Brain microvascular endothelial cell (primary cell): ENCODE results near the gene PBRM1.

Experiments used
- DNase-seq: peaks from one replicate; pipeline ENCODE4 v3.0.0-alpha.2; 2020
- H3K27ac ChIP-seq: fragments of 250-450 bp; sonication (Bioruptor Pico); 2 replicates; pipeline ENCODE4 v1.5.1; 2020; ENCODE audit warnings: mild to moderate bottlenecking, moderate library complexity
- H3K27me3 ChIP-seq: fragments of 250-450 bp; sonication (Bioruptor Pico); replicated peaks from 2 replicates; pipeline ENCODE4 v1.5.1; 2020; ENCODE audit warnings: mild to moderate bottlenecking
- H3K36me3 ChIP-seq: fragments of 250-450 bp; sonication (Bioruptor Pico); replicated peaks from 2 replicates; pipeline ENCODE4 v1.5.1; 2020; ENCODE audit warnings: mild to moderate bottlenecking
- H3K4me3 ChIP-seq: 2 replicates; pipeline ENCODE4 v1.5.1; 2011; ENCODE audit warnings: low read depth, mild to moderate bottlenecking, control low read depth, low read length, moderate library complexity
- in situ Hi-C: cut with HindIII; loops from 2 replicates; pipeline ENCODE4 v1.10.0; 2017; ENCODE audit warnings: low sequenced_read_pairs, low pct_ligation_motif_present
- TF ChIP-seq, protein P1 (sequence below): IDR thresholded peaks from 2 replicates; pipeline ENCODE4 v1.5.1; 2011; ENCODE audit warnings: low read depth, mild to moderate bottlenecking, moderate library complexity, low read length, control low read depth, inconsistent platforms; ENCODE audit errors: missing control alignments

PBRM1 gene

DNA sequence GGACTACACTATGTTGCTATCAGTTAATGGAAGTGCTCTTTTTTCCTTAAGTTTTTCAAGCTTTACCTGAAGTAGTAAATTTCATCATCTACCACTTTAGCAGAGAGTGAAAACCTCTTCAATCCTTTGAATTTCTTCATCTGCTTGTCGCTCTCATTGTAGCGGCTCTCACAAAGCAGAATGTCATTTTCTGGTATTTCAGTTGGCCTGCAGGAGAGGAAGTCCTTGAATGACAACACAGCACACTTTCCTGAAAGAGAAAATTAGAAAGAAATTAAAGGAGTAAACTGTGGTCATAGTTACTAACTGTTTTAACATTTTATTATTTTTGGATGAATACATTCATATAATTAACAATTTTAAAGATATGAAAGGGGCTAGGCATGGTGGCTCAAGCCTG lies 121.7 kb downstream of the PBRM1 start:
- Histone ChIP-seq H3K27me3 (no peaks in the 10 kb centered on the region), H3K36me3 (peaks cover 24% of the 10 kb centered on the region), H3K4me3 (no peak overlapping the region), H3K27ac (no peak overlapping the region)
- in situ Hi-C loops, result no loop called here
- TF ChIP-seq, protein P1, sequence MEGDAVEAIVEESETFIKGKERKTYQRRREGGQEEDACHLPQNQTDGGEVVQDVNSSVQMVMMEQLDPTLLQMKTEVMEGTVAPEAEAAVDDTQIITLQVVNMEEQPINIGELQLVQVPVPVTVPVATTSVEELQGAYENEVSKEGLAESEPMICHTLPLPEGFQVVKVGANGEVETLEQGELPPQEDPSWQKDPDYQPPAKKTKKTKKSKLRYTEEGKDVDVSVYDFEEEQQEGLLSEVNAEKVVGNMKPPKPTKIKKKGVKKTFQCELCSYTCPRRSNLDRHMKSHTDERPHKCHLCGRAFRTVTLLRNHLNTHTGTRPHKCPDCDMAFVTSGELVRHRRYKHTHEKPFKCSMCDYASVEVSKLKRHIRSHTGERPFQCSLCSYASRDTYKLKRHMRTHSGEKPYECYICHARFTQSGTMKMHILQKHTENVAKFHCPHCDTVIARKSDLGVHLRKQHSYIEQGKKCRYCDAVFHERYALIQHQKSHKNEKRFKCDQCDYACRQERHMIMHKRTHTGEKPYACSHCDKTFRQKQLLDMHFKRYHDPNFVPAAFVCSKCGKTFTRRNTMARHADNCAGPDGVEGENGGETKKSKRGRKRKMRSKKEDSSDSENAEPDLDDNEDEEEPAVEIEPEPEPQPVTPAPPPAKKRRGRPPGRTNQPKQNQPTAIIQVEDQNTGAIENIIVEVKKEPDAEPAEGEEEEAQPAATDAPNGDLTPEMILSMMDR, result no peak
- no peak for DNase-seq

- no peak for DNase-seq
- peaks cover 38% of the 10 kb centered on the region for H3K36me3 ChIP-seq
- H3K27me3 ChIP-seq, result no peaks in the 10 kb centered on the region
- H3K4me3 ChIP-seq, result no peak overlapping the region
- in situ Hi-C loops, result no loop called here
- H3K27ac ChIP-seq, result no peak overlapping the region
- TF ChIP-seq, protein P1, result no peak
These were observed 124.5 kb downstream of the PBRM1 start for GRCh38 chr3:52561028-52561747.

- H3K27me3 ChIP-seq, result no peaks in the 10 kb centered on the region
- no peak for DNase-seq
- TF ChIP-seq, protein P1, result no peak
- in situ Hi-C loops, result no loop called here
- H3K36me3 ChIP-seq, result peaks cover 46% of the 10 kb centered on the region
- H3K27ac ChIP-seq, result no peak overlapping the region
- no peak overlapping the region for H3K4me3 ChIP-seq
These were observed 127.3 kb downstream of the PBRM1 start for GRCh38 chr3:52558436-52558835.

GRCh38 chr3:52557011-52557960 lies 128.4 kb downstream of the PBRM1 start:
- TF ChIP-seq, protein P1, result no peak
- Histone ChIP-seq H3K4me3 (no peak overlapping the region), H3K27ac (no peak overlapping the region), H3K36me3 (peaks cover 43% of the 10 kb centered on the region), H3K27me3 (no peaks in the 10 kb centered on the region)
- in situ Hi-C loops, result no loop called here
- no peak for DNase-seq

GRCh38 chr3:52555056-52555455 lies 130.7 kb downstream of the PBRM1 start:
- Histone ChIP-seq H3K4me3 (no peak overlapping the region), H3K27ac (no peak overlapping the region), H3K36me3 (peaks cover 42% of the 10 kb centered on the region), H3K27me3 (no peaks in the 10 kb centered on the region)
- TF ChIP-seq, protein P1, result no peak
- DNase-seq, result no peak
- in situ Hi-C loops, result no loop called here
